Measurements from ENCODE around the gene NECTIN1. TPM values are rescaled to one million over a fixed set of nuclear protein-coding genes. Genes with fewer than 3 reads are reported as not detected.

The NECTIN1 gene
- total RNA-seq, 4 donors from 2014 or later: 11.6 to 23.6 (median 16.6) TPM

GRCh38 chr11:119774172-119774763, 45.3 kb upstream of the NECTIN1 start:
- DNase-seq: no peak
- no peak overlapping the region for H3K4me3 ChIP-seq
- H3K36me3 ChIP-seq: no peaks in the 10 kb centered on the region
- TF ChIP-seq CTCF (IDR thresholded peaks at IDR 0.05) (no peak), POLR2A (IDR thresholded peaks at IDR 0.05) (no peak)
- H3K9me3 ChIP-seq: no peaks in the 10 kb centered on the region
- H3K27me3 ChIP-seq: no peaks in the 10 kb centered on the region
- no peak overlapping the region for H3K27ac ChIP-seq
- no peaks in the 10 kb centered on the region for H3K4me1 ChIP-seq

DNA sequence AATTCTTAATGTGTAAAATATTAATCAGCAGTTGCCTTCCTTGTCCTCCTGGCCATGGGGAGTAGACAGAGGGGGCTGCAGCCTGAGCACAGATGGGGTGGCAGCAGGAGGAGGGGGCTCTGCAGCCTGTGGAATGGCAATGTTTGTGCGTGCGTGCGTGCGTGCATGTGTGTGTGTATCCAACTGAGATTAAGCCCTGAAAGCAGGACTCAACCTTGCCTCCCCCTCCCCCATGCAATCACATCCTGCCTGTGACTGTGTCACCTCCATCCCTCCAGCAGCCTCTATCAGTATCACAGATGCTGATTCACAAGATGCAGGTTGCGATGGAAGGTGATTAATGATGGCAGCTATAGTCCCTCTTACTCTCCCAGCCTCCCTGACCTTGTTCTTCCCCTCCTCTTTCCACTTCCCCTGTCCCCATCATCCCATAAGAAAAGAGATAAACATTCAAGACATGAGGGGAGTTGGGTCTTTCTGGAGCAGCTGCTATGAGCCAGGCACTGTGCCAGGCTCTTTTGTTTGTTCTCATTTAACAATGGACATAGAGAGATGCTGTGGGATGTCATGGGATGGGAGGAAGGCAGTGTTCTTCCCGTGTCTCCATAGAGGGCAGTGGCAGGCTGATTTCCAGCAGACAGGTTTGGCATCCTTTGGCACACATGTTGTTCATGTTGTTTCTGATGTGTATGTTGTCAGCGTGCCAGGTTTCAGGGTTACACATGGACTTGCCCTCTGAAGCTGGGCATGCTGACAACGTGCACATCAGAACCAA, 43.8 kb upstream of the NECTIN1 start:
- Histone ChIP-seq H3K4me3 (no peak overlapping the region), H3K4me1 (no peaks in the 10 kb centered on the region), H3K36me3 (no peaks in the 10 kb centered on the region), H3K27ac (no peak overlapping the region), H3K27me3 (no peaks in the 10 kb centered on the region), H3K9me3 (no peaks in the 10 kb centered on the region)
- peak in 1 of 3 donors; percentile 19 for DNase-seq
- TF ChIP-seq POLR2A (IDR thresholded peaks at IDR 0.05) (no peak), CTCF (IDR thresholded peaks at IDR 0.05) (no peak)

- Histone ChIP-seq H3K36me3 (no peaks in the 10 kb centered on the region), H3K4me1 (no peaks in the 10 kb centered on the region), H3K4me3 (no peak overlapping the region), H3K27me3 (no peaks in the 10 kb centered on the region), H3K9me3 (no peaks in the 10 kb centered on the region), H3K27ac (no peak overlapping the region)
- no peak for DNase-seq
- no peak for TF ChIP-seq POLR2A (IDR thresholded peaks at IDR 0.05)
- TF ChIP-seq CTCF (IDR thresholded peaks at IDR 0.05): no peak
Observed at GRCh38 chr11:119772076-119772475, 43.1 kb upstream of the NECTIN1 start.

DNA sequence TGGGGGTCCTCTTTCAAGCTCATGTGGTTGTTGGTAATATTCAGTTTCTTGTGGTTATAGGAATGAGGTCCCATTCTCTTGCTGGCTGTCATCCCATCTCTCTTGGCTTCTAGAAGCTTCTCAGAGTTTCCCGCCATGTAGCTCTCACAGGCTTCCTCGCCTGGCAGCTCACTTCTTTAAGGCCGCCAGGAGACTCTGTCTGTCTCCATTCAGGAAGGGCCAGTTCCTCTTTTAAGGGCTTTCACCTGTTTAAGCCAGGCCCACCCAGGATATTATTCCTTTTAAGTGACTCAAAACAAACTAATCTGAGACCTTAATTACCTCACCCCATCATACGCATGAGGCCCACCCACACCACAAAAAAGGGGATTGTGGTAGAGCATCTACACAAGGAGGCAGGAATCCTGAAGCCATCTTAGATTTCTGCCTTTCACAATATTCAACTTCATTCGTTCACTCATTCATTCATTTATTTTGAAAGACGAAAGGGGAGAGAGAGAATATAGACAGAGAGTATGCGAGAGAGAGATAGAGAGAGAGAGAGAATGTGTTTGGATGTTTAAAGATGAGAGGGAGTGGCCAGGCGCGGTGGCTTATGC, 42.3 kb upstream of the NECTIN1 start:
- no peak for TF ChIP-seq CTCF (IDR thresholded peaks at IDR 0.05)
- no peak for TF ChIP-seq POLR2A (IDR thresholded peaks at IDR 0.05)
- no peaks in the 10 kb centered on the region for H3K27me3 ChIP-seq
- no peak for DNase-seq
- no peaks in the 10 kb centered on the region for H3K36me3 ChIP-seq
- no peak overlapping the region for H3K27ac ChIP-seq
- no peaks in the 10 kb centered on the region for H3K4me1 ChIP-seq
- no peaks in the 10 kb centered on the region for H3K9me3 ChIP-seq
- H3K4me3 ChIP-seq: no peak overlapping the region

DNA sequence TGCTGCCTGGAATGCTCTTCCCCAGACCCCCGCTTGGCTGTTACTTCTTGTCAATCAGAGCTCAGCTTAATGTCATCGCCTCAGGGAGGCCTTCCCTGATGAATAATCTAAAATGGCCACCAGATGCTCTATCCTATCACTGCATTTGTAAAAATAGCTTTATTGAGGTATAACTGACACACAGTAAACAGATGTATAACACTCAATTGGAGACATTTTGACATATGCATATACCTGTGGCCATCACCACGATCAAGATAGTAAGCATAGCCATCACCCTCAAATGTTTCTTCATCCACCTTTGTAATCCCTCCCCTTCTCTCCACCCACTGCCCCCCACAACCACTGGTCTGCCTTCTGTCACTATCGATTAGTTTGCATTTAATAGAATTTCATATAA, 36.6 kb upstream of the NECTIN1 start:
- TF ChIP-seq CTCF (IDR thresholded peaks at IDR 0.05) (no peak), POLR2A (IDR thresholded peaks at IDR 0.05) (no peak)
- Histone ChIP-seq H3K4me1 (no peaks in the 10 kb centered on the region), H3K36me3 (no peaks in the 10 kb centered on the region), H3K9me3 (no peaks in the 10 kb centered on the region), H3K27me3 (no peaks in the 10 kb centered on the region), H3K4me3 (no peak overlapping the region), H3K27ac (no peak overlapping the region)
- no peak for DNase-seq
